Dermis microvascular lymphatic vessel endothelial cell (primary cell): Measurements from ENCODE around the gene PUDP. TPM values are rescaled to one million over a fixed set of nuclear protein-coding genes. Genes with fewer than 3 reads are reported as not detected.

ENCODE experiments used
- DNase-seq, 2 donors: peaks; one replicate each; pipeline versions ENCODE4 v3.0.0 to v3.0.0-alpha.2; 2010; ENCODE audit warnings: low read depth in 2 of 2
- total RNA-seq: library from RNA; depleted of rRNA; stranded (reverse); fragments of >200 nt; gene quantifications from 2 replicates; pipeline ENCODE4 v1.2.1, GENCODE V29; 2014

The PUDP gene
- total RNA-seq, 1 donor from 2014 or later = 10.7 TPM

- peak in 1 of 2 donors; percentile 27 for DNase-seq
These were observed 73.6 kb downstream of the PUDP start for GRCh38 chrX:7074148-7074907.

GRCh38 chrX:7073336-7073735, 74.6 kb downstream of the PUDP start:
- DNase-seq = no peak

- DNase-seq = no peak
These were observed 75.1 kb downstream of the PUDP start for GRCh38 chrX:7072856-7073255.

GRCh38 chrX:7071390-7071789, 76.6 kb downstream of the PUDP start:
- DNase-seq = no peak

- no peak for DNase-seq
These were observed 78.4 kb downstream of the PUDP start for GRCh38 chrX:7069556-7069955.

GRCh38 chrX:7068939-7069367, 79.0 kb downstream of the PUDP start:
- DNase-seq = peak in 1 of 2 donors; percentile 19

- DNase-seq = no peak
These were observed 80.7 kb downstream of the PUDP start for GRCh38 chrX:7067256-7067655.

GRCh38 chrX:7065473-7065872, 82.5 kb downstream of the PUDP start:
- no peak for DNase-seq

GRCh38 chrX:7062903-7063302, 85.0 kb downstream of the PUDP start:
- no peak for DNase-seq

- DNase-seq = peak; percentile 17
These were observed 85.7 kb downstream of the PUDP start for GRCh38 chrX:7062276-7062675.

- no peak for DNase-seq
These were observed 86.5 kb downstream of the PUDP start for GRCh38 chrX:7061429-7061828.

- no peak for DNase-seq
These were observed 87.5 kb downstream of the PUDP start for GRCh38 chrX:7060444-7060843.

- no peak for DNase-seq
These were observed 88.1 kb downstream of the PUDP start for GRCh38 chrX:7059859-7060258.

GRCh38 chrX:7059214-7059838, 88.6 kb downstream of the PUDP start:
- no peak for DNase-seq

GRCh38 chrX:7055386-7056137, 92.4 kb downstream of the PUDP start:
- no peak for DNase-seq

- DNase-seq = no peak
These were observed 93.4 kb downstream of the PUDP start for GRCh38 chrX:7054219-7055216.

GRCh38 chrX:7052541-7052940, 95.4 kb downstream of the PUDP start:
- DNase-seq = no peak

- no peak for DNase-seq
These were observed 97.7 kb downstream of the PUDP start for GRCh38 chrX:7050271-7050670.

GRCh38 chrX:7047951-7048350, 100.0 kb downstream of the PUDP start:
- no peak for DNase-seq

GRCh38 chrX:7045238-7045955, 102.6 kb downstream of the PUDP start:
- DNase-seq = no peak
